ENCODE measurements around the gene ODC1. TPM values are rescaled to one million over a fixed set of nuclear protein-coding genes. Genes with fewer than 3 reads are reported as not detected.
"Not testable (repeated sequence)": the region's sequence is repeated elsewhere in the genome, so short reads cannot be mapped to it uniquely, and the experiment has no call there.

The ODC1 gene
- total RNA-seq, 1 donor from 2014 or later: 12.1 TPM

DNA sequence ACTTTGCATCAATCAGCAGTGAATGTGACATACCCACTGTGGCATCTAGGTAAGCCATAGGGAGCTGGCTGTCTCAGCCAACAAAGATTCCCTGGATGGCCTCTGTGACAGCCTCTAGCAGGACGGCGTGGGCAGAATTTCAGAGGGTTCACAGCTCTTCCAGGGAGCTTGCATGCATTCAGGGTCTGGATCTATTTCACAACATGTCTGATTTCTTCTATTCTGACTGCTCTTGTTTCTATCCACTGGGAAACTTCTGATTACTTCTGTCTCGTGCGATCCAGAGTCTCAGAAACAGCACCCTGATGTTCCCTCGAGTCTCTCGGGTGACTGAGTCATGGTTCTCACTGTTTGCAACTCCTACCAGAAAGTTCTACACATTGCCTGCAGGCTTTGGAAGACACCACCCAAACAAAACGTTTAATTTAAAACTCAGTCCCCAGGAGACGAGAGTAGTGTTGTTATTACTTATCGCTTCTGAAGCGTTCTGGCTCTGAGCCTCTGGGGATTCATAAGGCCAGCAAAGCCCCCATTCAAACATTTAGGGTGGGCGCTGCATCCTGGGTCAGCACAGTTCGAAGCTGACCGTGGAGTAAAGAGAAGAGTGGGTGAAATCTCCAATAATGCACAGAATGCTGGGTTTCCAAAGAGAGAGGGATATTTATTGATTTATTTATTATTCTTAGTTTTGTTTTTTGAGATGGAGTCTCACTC, 41.9 kb upstream of the ODC1 start:
- H3K27ac Mint-ChIP-seq (ENCODE audit: unreplicated experiment): no peak overlapping the region
- TF ChIP-seq, protein P1, sequence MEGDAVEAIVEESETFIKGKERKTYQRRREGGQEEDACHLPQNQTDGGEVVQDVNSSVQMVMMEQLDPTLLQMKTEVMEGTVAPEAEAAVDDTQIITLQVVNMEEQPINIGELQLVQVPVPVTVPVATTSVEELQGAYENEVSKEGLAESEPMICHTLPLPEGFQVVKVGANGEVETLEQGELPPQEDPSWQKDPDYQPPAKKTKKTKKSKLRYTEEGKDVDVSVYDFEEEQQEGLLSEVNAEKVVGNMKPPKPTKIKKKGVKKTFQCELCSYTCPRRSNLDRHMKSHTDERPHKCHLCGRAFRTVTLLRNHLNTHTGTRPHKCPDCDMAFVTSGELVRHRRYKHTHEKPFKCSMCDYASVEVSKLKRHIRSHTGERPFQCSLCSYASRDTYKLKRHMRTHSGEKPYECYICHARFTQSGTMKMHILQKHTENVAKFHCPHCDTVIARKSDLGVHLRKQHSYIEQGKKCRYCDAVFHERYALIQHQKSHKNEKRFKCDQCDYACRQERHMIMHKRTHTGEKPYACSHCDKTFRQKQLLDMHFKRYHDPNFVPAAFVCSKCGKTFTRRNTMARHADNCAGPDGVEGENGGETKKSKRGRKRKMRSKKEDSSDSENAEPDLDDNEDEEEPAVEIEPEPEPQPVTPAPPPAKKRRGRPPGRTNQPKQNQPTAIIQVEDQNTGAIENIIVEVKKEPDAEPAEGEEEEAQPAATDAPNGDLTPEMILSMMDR (IDR thresholded peaks at IDR 0.05; ENCODE audit: unreplicated experiment): no peak
- no peaks in the 10 kb centered on the region for H3K36me3 Mint-ChIP-seq (ENCODE audit: low read depth, unreplicated experiment)
- H3K4me3 Mint-ChIP-seq (ENCODE audit: unreplicated experiment): no peak overlapping the region
- DNase-seq (ENCODE audit: low spot score): no peak
- peaks cover 1% of the 10 kb centered on the region for H3K27me3 Mint-ChIP-seq (ENCODE audit: unreplicated experiment)
- no peaks in the 10 kb centered on the region for H3K4me1 Mint-ChIP-seq (ENCODE audit: unreplicated experiment)
- no peaks in the 10 kb centered on the region for H3K9me3 Mint-ChIP-seq (ENCODE audit: unreplicated experiment)

GRCh38 chr2:10488142-10488541, 40.0 kb upstream of the ODC1 start:
- H3K36me3 Mint-ChIP-seq (ENCODE audit: low read depth, unreplicated experiment); H3K4me1 Mint-ChIP-seq (ENCODE audit: unreplicated experiment); H3K9me3 Mint-ChIP-seq (ENCODE audit: unreplicated experiment); H3K27me3 Mint-ChIP-seq (ENCODE audit: unreplicated experiment); DNase-seq (ENCODE audit: low spot score); H3K27ac Mint-ChIP-seq (ENCODE audit: unreplicated experiment); H3K4me3 Mint-ChIP-seq (ENCODE audit: unreplicated experiment): not testable (repeated sequence)

- not testable (repeated sequence) for H3K36me3 Mint-ChIP-seq (ENCODE audit: low read depth, unreplicated experiment); H3K4me1 Mint-ChIP-seq (ENCODE audit: unreplicated experiment); DNase-seq (ENCODE audit: low spot score); H3K27ac Mint-ChIP-seq (ENCODE audit: unreplicated experiment); H3K9me3 Mint-ChIP-seq (ENCODE audit: unreplicated experiment); H3K4me3 Mint-ChIP-seq (ENCODE audit: unreplicated experiment); H3K27me3 Mint-ChIP-seq (ENCODE audit: unreplicated experiment)
Measured at GRCh38 chr2:10487741-10488104, 39.6 kb upstream of the ODC1 start.

GRCh38 chr2:10487081-10487740, 39.1 kb upstream of the ODC1 start:
- H3K36me3 Mint-ChIP-seq (ENCODE audit: low read depth, unreplicated experiment): no peaks in the 10 kb centered on the region

GRCh38 chr2:10486601-10487079, 38.5 kb upstream of the ODC1 start:
- TF ChIP-seq, protein P1 (IDR thresholded peaks at IDR 0.05; ENCODE audit: unreplicated experiment): no peak
- Mint-ChIP-seq H3K9me3 (ENCODE audit: unreplicated experiment) (no peaks in the 10 kb centered on the region), H3K4me1 (ENCODE audit: unreplicated experiment) (no peaks in the 10 kb centered on the region), H3K27me3 (ENCODE audit: unreplicated experiment) (no peaks in the 10 kb centered on the region), H3K4me3 (ENCODE audit: unreplicated experiment) (no peak overlapping the region), H3K36me3 (ENCODE audit: low read depth, unreplicated experiment) (no peaks in the 10 kb centered on the region), H3K27ac (ENCODE audit: unreplicated experiment) (no peak overlapping the region)
- no peak for DNase-seq (ENCODE audit: low spot score)

More at GRCh38 chr2:10487081-10487740, 39.1 kb upstream of the ODC1 start:
- Mint-ChIP-seq H3K9me3 (ENCODE audit: unreplicated experiment) (no peaks in the 10 kb centered on the region), H3K27me3 (ENCODE audit: unreplicated experiment) (no peaks in the 10 kb centered on the region), H3K4me1 (ENCODE audit: unreplicated experiment) (no peaks in the 10 kb centered on the region), H3K4me3 (ENCODE audit: unreplicated experiment) (no peak overlapping the region), H3K27ac (ENCODE audit: unreplicated experiment) (no peak overlapping the region)
- no peak for DNase-seq (ENCODE audit: low spot score)
- TF ChIP-seq, protein P1 (IDR thresholded peaks at IDR 0.05; ENCODE audit: unreplicated experiment): no peak

DNA sequence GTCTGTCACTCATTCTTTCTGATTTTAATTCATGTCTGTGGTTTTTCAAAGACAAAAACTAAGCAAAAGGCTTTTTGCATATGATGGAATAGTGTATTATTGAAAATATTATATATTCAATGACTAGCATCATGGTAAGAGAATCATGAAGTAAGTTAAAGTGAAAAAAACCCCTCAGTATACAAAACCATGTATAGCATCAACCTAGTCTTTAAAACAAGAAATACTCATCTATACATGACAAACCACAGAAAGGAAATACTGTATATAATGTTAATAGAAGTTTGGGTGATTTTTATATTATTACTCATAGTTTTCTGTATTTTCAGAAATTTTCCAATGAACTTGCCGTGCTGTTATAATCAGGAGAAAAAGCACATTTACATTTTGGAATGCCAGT, 38.0 kb upstream of the ODC1 start:
- H3K27ac Mint-ChIP-seq (ENCODE audit: unreplicated experiment): no peak overlapping the region

More for the DNA sequence above, 38.0 kb upstream of the ODC1 start:
- H3K4me3 Mint-ChIP-seq (ENCODE audit: unreplicated experiment): no peak overlapping the region
- no peaks in the 10 kb centered on the region for H3K4me1 Mint-ChIP-seq (ENCODE audit: unreplicated experiment)
- no peaks in the 10 kb centered on the region for H3K36me3 Mint-ChIP-seq (ENCODE audit: low read depth, unreplicated experiment)
- no peaks in the 10 kb centered on the region for H3K9me3 Mint-ChIP-seq (ENCODE audit: unreplicated experiment)
- H3K27me3 Mint-ChIP-seq (ENCODE audit: unreplicated experiment): no peaks in the 10 kb centered on the region
- TF ChIP-seq, protein P1 (IDR thresholded peaks at IDR 0.05; ENCODE audit: unreplicated experiment): no peak
- no peak for DNase-seq (ENCODE audit: low spot score)

Data from endothelial cell (in vitro differentiated cells).